Measurements from ENCODE around the gene STK32B. TPM values are rescaled to one million over a fixed set of nuclear protein-coding genes. Genes with fewer than 3 reads are reported as not detected.

The STK32B gene
- total RNA-seq, 2 experiments from 2014 or later = not detected

GRCh38 chr4:5203309-5203992 is 152.2 kb downstream of the STK32B start:
- H2AFZ ChIP-seq (ENCODE audit: low read length) = no peak overlapping the region
- H3K9me2 ChIP-seq (ENCODE audit: insufficient read depth, low read length) = no peaks in the 10 kb centered on the region
- DNase-seq (ENCODE audit: low spot score) = no peak
- no peaks in the 10 kb centered on the region for H3K79me2 ChIP-seq (ENCODE audit: insufficient read depth, low read depth, low read length)
- no peaks in the 10 kb centered on the region for H4K20me1 ChIP-seq (ENCODE audit: insufficient read depth, low read length)
- no TSS peak for BruUV-seq (replicated peaks)
- H3K4me3 ChIP-seq (ENCODE audit: low read depth, low read length, poor library complexity, severe bottlenecking) = no peak overlapping the region
- intact Hi-C loops (cut with micrococcal nuclease; ENCODE audit: unreplicated experiment) = no loop called here
- POLR2A ChIA-PET = no interaction called here
- TF ChIP-seq EZH2phosphoT487 (IDR thresholded peaks at IDR 0.05; ENCODE audit: borderline replicate concordance, low read depth, low read length) = no peak
- TF ChIP-seq CTCF (conservative IDR thresholded peaks at IDR 0.05; ENCODE audit: low read length) = no peak
- no peaks in the 10 kb centered on the region for H3K4me1 ChIP-seq (ENCODE audit: insufficient read depth, low read length, poor library complexity, severe bottlenecking)
- H3K4me2 ChIP-seq (ENCODE audit: low read length) = no peak overlapping the region
- CTCF ChIA-PET (ENCODE audit: unreplicated experiment) = no interaction called here
- no peaks in the 10 kb centered on the region for H3K36me3 ChIP-seq (ENCODE audit: insufficient read depth, low read length)
- H3K27ac ChIP-seq (ENCODE audit: low read depth, low read length, poor library complexity, severe bottlenecking) = no peak overlapping the region
- no peaks in the 10 kb centered on the region for H3K9me3 ChIP-seq (ENCODE audit: low read length)

- Histone ChIP-seq H4K20me1 (ENCODE audit: insufficient read depth, low read length) (no peaks in the 10 kb centered on the region), H3K36me3 (ENCODE audit: insufficient read depth, low read length) (no peaks in the 10 kb centered on the region), H3K9me3 (ENCODE audit: low read length) (no peaks in the 10 kb centered on the region), H3K4me2 (ENCODE audit: low read length) (no peak overlapping the region), H2AFZ (ENCODE audit: low read length) (no peak overlapping the region), H3K27ac (ENCODE audit: low read depth, low read length, poor library complexity, severe bottlenecking) (no peak overlapping the region), H3K79me2 (ENCODE audit: insufficient read depth, low read depth, low read length) (no peaks in the 10 kb centered on the region), H3K9me2 (ENCODE audit: insufficient read depth, low read length) (no peaks in the 10 kb centered on the region), H3K4me3 (ENCODE audit: low read depth, low read length, poor library complexity, severe bottlenecking) (no peak overlapping the region), H3K4me1 (ENCODE audit: insufficient read depth, low read length, poor library complexity, severe bottlenecking) (no peaks in the 10 kb centered on the region)
- no peak for DNase-seq (ENCODE audit: low spot score)
- BruUV-seq (replicated peaks) = no TSS peak
- CTCF ChIA-PET (ENCODE audit: unreplicated experiment) = no interaction called here
- intact Hi-C loops (cut with micrococcal nuclease; ENCODE audit: unreplicated experiment) = no loop called here
- POLR2A ChIA-PET = no interaction called here
- TF ChIP-seq EZH2phosphoT487 (IDR thresholded peaks at IDR 0.05; ENCODE audit: borderline replicate concordance, low read depth, low read length) (no peak), CTCF (conservative IDR thresholded peaks at IDR 0.05; ENCODE audit: low read length) (no peak)
These were observed 152.7 kb downstream of the STK32B start for GRCh38 chr4:5203993-5204310.

GRCh38 chr4:5204781-5205180 is 153.5 kb downstream of the STK32B start:
- CTCF ChIA-PET (ENCODE audit: unreplicated experiment) = no interaction called here
- H3K4me2 ChIP-seq (ENCODE audit: low read length) = no peak overlapping the region
- no peaks in the 10 kb centered on the region for H3K9me3 ChIP-seq (ENCODE audit: low read length)
- no peaks in the 10 kb centered on the region for H3K4me1 ChIP-seq (ENCODE audit: insufficient read depth, low read length, poor library complexity, severe bottlenecking)
- H3K9me2 ChIP-seq (ENCODE audit: insufficient read depth, low read length) = no peaks in the 10 kb centered on the region
- H4K20me1 ChIP-seq (ENCODE audit: insufficient read depth, low read length) = no peaks in the 10 kb centered on the region
- BruUV-seq (replicated peaks) = no TSS peak
- no peaks in the 10 kb centered on the region for H3K79me2 ChIP-seq (ENCODE audit: insufficient read depth, low read depth, low read length)
- TF ChIP-seq EZH2phosphoT487 (IDR thresholded peaks at IDR 0.05; ENCODE audit: borderline replicate concordance, low read depth, low read length) = no peak
- no peak for TF ChIP-seq CTCF (conservative IDR thresholded peaks at IDR 0.05; ENCODE audit: low read length)
- H3K36me3 ChIP-seq (ENCODE audit: insufficient read depth, low read length) = no peaks in the 10 kb centered on the region
- intact Hi-C loops (cut with micrococcal nuclease; ENCODE audit: unreplicated experiment) = no loop called here
- no peak overlapping the region for H3K27ac ChIP-seq (ENCODE audit: low read depth, low read length, poor library complexity, severe bottlenecking)
- H3K4me3 ChIP-seq (ENCODE audit: low read depth, low read length, poor library complexity, severe bottlenecking) = no peak overlapping the region
- POLR2A ChIA-PET = interaction anchor here (0.6 kb wide), 1 partner anchor 166 kb away, joined by 3 read pairs; no protein-coding TSS in a partner anchor
- no peak overlapping the region for H2AFZ ChIP-seq (ENCODE audit: low read length)
- no peak for DNase-seq (ENCODE audit: low spot score)
